ENCODE results near the gene SNX6.

DNA sequence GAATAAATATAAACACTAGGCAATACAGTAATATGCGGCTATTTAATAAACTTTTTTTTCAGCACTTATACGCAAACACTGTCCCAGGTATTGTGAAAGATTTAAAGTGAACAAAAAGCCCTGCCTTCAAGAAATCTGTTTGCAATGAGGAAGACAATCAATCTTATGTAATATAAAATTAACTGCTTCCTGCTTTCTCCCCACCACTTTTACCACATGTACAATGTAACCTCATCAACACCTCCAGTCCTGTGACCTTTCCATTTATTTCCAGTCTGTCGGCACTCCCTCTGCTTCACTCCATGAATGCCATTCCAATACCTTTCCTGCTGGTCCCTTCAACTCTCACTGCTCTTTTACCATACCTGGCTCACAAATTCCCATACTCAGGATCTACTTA, 10.5 kb downstream of the SNX6 start:
- TF ChIP-seq, protein P1, sequence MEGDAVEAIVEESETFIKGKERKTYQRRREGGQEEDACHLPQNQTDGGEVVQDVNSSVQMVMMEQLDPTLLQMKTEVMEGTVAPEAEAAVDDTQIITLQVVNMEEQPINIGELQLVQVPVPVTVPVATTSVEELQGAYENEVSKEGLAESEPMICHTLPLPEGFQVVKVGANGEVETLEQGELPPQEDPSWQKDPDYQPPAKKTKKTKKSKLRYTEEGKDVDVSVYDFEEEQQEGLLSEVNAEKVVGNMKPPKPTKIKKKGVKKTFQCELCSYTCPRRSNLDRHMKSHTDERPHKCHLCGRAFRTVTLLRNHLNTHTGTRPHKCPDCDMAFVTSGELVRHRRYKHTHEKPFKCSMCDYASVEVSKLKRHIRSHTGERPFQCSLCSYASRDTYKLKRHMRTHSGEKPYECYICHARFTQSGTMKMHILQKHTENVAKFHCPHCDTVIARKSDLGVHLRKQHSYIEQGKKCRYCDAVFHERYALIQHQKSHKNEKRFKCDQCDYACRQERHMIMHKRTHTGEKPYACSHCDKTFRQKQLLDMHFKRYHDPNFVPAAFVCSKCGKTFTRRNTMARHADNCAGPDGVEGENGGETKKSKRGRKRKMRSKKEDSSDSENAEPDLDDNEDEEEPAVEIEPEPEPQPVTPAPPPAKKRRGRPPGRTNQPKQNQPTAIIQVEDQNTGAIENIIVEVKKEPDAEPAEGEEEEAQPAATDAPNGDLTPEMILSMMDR (IDR thresholded peaks at IDR 0.05): no peak
- no peak for TF ChIP-seq EZH2phosphoT487 (IDR thresholded peaks at IDR 0.05)

Data from neural progenitor cell (in vitro differentiated cells).